B cell (primary cell): ENCODE data around the gene ARHGAP33. TPM values are rescaled to one million over a fixed set of nuclear protein-coding genes. Genes with fewer than 3 reads are reported as not detected.

Experiments used
- ATAC-seq: fragments of 200-7000 bp; cut with Tn5 transposase; one replicate; pipeline ENCODE4 v1.10.0; 2021; ENCODE audit warnings: low read depth, mild to moderate bottlenecking, moderate number of reproducible peaks, moderate library complexity
- CTCF ChIA-PET: fragments of 350-600 bp; sonication (Branson Sonifier 250); formaldehyde crosslinking; loops from one replicate; lab custom pipeline; 2021; ENCODE audit warnings: antibody characterized with exemption, inconsistent platforms; lab: Charles Lee
- POLR2A ChIA-PET: fragments of 350-600 bp; sonication (Branson Sonifier 250); formaldehyde crosslinking; loops from one replicate; lab custom pipeline; 2021; ENCODE audit warnings: antibody characterized with exemption; lab: Charles Lee
- DNase-seq: peaks from one replicate; pipeline ENCODE4 v3.0.0; 2013
- H2AFZ ChIP-seq: 2 replicates; pipeline ENCODE4 v1.6.1; 2012; ENCODE audit warnings: mild to moderate bottlenecking, low read depth, low read length; ENCODE audit not compliant: insufficient read depth, poor library complexity, severe bottlenecking
- H3K27ac ChIP-seq, 2 donors: 1 replicate in 1 of 2; 2 replicates in 1 of 2; pipeline ENCODE4 v1.5.1; 2012 to 2013; ENCODE audit warnings: low read length in 2 of 2, mild to moderate bottlenecking in 2 of 2, moderate library complexity in 1 of 2
- H3K27me3 ChIP-seq, 4 experiments: fragments of 200-600 bp in 1 of 4; sonication (generic) in 1 of 4; replicated peaks in 1 of 4; 1 replicate in 2 of 4; 2 replicates in 2 of 4; pipeline versions ENCODE4 v1.6.1 to v1.7.0; 2013 to 2016; ENCODE audit warnings: low read length in 3 of 4, mild to moderate bottlenecking in 2 of 4, mixed read lengths in 1 of 4, moderate library complexity in 1 of 4; ENCODE audit not compliant: insufficient read depth in 4 of 4, control insufficient read depth in 3 of 4; ENCODE audit errors: control extremely low read depth in 1 of 4
- H3K36me3 ChIP-seq, 2 experiments: replicated peaks in 1 of 2; 1 replicate in 1 of 2; 2 replicates in 1 of 2; pipeline versions ENCODE4 v1.6.1 to v1.7.1; 2013; ENCODE audit warnings: low read length in 1 of 2; ENCODE audit not compliant: insufficient read depth in 2 of 2, control insufficient read depth in 1 of 2; ENCODE audit errors: control extremely low read depth in 1 of 2, extremely low read depth in 1 of 2
- H3K4me1 ChIP-seq, 2 donors: fragments of 200-600 bp in 1 of 2; sonication (generic) in 1 of 2; 1 replicate in 1 of 2; 2 replicates in 1 of 2; pipeline versions ENCODE4 v1.5.1 to v1.6.1; 2013 to 2017; ENCODE audit warnings: low read length in 2 of 2; ENCODE audit not compliant: control insufficient read depth in 2 of 2, insufficient read depth in 2 of 2
- H3K4me2 ChIP-seq: replicated peaks from 2 replicates; pipeline ENCODE3; 2012; ENCODE audit warnings: mild to moderate bottlenecking, low read depth, low read length; ENCODE audit not compliant: poor library complexity, severe bottlenecking
- H3K4me3 ChIP-seq, 5 experiments: fragments of 200-600 bp in 1 of 5; sonication (generic) in 1 of 5; 1 replicate in 3 of 5; 2 replicates in 2 of 5; pipeline versions ENCODE4 v1.5.1 to v1.7.0; 2011 to 2016; ENCODE audit warnings: low read length in 4 of 5, mild to moderate bottlenecking in 4 of 5, low read depth in 2 of 5, control low read depth in 1 of 5, moderate library complexity in 1 of 5; ENCODE audit not compliant: insufficient read depth in 1 of 5; ENCODE audit errors: control extremely low read depth in 1 of 5, extremely low read depth in 1 of 5
- H3K79me2 ChIP-seq: fragments of 200-600 bp; sonication (generic); one replicate; pipeline ENCODE4 v1.6.0; 2016; ENCODE audit warnings: low read length; ENCODE audit not compliant: control insufficient read depth, insufficient read depth
- H3K9ac ChIP-seq: fragments of 200-600 bp; sonication (generic); 2 replicates; pipeline ENCODE4 v1.6.1; 2017; ENCODE audit warnings: mild to moderate bottlenecking, low read length, moderate library complexity
- H3K9me3 ChIP-seq, 3 donors: one replicate each; pipeline versions ENCODE4 v1.6.1 to v1.7.1; 2013; ENCODE audit warnings: low read length in 2 of 3; ENCODE audit not compliant: control insufficient read depth in 2 of 3, insufficient read depth in 1 of 3; ENCODE audit errors: control extremely low read depth in 1 of 3
- H4K20me1 ChIP-seq: 2 replicates; pipeline ENCODE4 v1.6.0; 2012; ENCODE audit warnings: mild to moderate bottlenecking, low read length; ENCODE audit not compliant: insufficient read depth, control insufficient read depth, poor library complexity, severe bottlenecking
- H3K27ac Mint-ChIP-seq: one replicate; pipeline ENCODE4 v1.8.0; 2021; ENCODE audit warnings: mixed read lengths
- H3K27me3 Mint-ChIP-seq: one replicate; pipeline ENCODE4 v1.8.0; 2021; ENCODE audit warnings: mixed read lengths
- H3K4me1 Mint-ChIP-seq: one replicate; pipeline ENCODE4 v1.8.0; 2021; ENCODE audit warnings: mixed read lengths
- H3K4me3 Mint-ChIP-seq: one replicate; pipeline ENCODE4 v1.8.0; 2021; ENCODE audit warnings: mixed read lengths
- H3K9me3 Mint-ChIP-seq: one replicate; pipeline ENCODE4 v1.8.0; 2022; ENCODE audit warnings: mixed read lengths; ENCODE audit not compliant: insufficient read depth
- CTCF ChIP-seq: fragments of 200-600 bp; IDR thresholded peaks from one replicate; pipeline ENCODE4 v1.8.0; 2022; ENCODE audit warnings: antibody characterized with exemption, mild to moderate bottlenecking
- EZH2 ChIP-seq: IDR thresholded peaks from 2 replicates; pipeline ENCODE4 v1.6.1; 2012; ENCODE audit warnings: borderline replicate concordance, low read depth, mild to moderate bottlenecking, moderate library complexity, low read length; ENCODE audit not compliant: insufficient read depth, poor library complexity, severe bottlenecking
- WGBS: methylation state at CpG from one replicate; pipeline ENCODE4 v1.1.5; 2013; ENCODE audit warnings: missing lambda C conversion rate; ENCODE audit not compliant: insufficient coverage; 5-methylcytosine and 5-hydroxymethylcytosine counted together
- intact Hi-C: fragments of 100-400 bp; cut with micrococcal nuclease; formaldehyde crosslinking; loops from one replicate; pipeline ENCODE4 v1.10.0; 2022
- polyA plus RNA-seq: library from polyadenylated mRNA; depleted of rRNA; stranded (reverse); fragments of >200 nt; gene quantifications from 2 replicates; pipeline ENCODE4 v1.2.3, GENCODE V29; 2012
- total RNA-seq, 2 donors: library from RNA; stranded (reverse); fragments of 120-200 nt in 1 of 2; gene quantifications; 1 replicate in 1 of 2; 2 replicates in 1 of 2; pipeline versions ENCODE4 v1.2.3 to v1.2.4, GENCODE V29; 2013 to 2022

The ARHGAP33 gene
- total and polyA plus RNA-seq, 2 donors (not counting 1 experiment from before 2014, with no cell fraction given), result 18.2 to 27.8 TPM

- POLR2A ChIA-PET, result interaction anchor here (0.7 to 1.5 kb wide), 4 partner anchors 9 to 23 kb away, joined by 3 to 10 read pairs (median 3); partner anchors contain the start of gene LIN37
- peak overlapping the region; percentile 91 for H3K9ac ChIP-seq
- Mint-ChIP-seq H3K4me3 (peak overlapping the region; percentile 61), H3K4me1 (peaks cover 52% of the 10 kb centered on the region), H3K27me3 (no peaks in the 10 kb centered on the region), H3K9me3 (no peaks in the 10 kb centered on the region), H3K27ac (peak overlapping the region; percentile 50)
- peaks cover 0 to 43% of the 10 kb centered on the region in 2 experiments for H3K36me3 ChIP-seq
- no peak for ATAC-seq
- no peaks in the 10 kb centered on the region for H3K9me3 ChIP-seq
- no peak overlapping the region for H2AFZ ChIP-seq
- intact Hi-C loops, result loop anchor here (1.0 to 10.0 kb wide), 8 partner anchors 19 to 475 kb away; partner anchors contain the start of genes ARHGAP33, PROSER3, ZNF146 and ZNF565
- H3K4me3 ChIP-seq, result peak overlapping the region in 4 of 5 experiments; percentile 81 to 93 (median 84)
- no peak overlapping the region for H3K27ac ChIP-seq
- no peak for DNase-seq
- H3K27me3 ChIP-seq, result no peaks in the 10 kb centered on the region
- peaks cover 49% of the 10 kb centered on the region for H3K79me2 ChIP-seq
- H3K4me1 ChIP-seq, result peaks cover 34 to 62% of the 10 kb centered on the region in 2 donors
- peaks cover 34% of the 10 kb centered on the region for H4K20me1 ChIP-seq
- CTCF ChIA-PET, result interaction anchor here (1.1 to 1.6 kb wide), 4 partner anchors 9 to 37 kb away, joined by 3 to 7 read pairs (median 4); partner anchors contain the start of gene LIN37
- peak overlapping the region; percentile 100 for H3K4me2 ChIP-seq
- TF ChIP-seq CTCF, result no peak
- TF ChIP-seq EZH2, result no peak
- WGBS, result 92% methylated on average over 24 of the region's 29 CpGs
These were observed 35.9 kb upstream of the ARHGAP33 start for GRCh38 chr19:35739275-35740107.
